ENCODE results near the gene SVBP. TPM values are rescaled to one million over a fixed set of nuclear protein-coding genes. Genes with fewer than 3 reads are reported as not detected.

SVBP gene
- polyA plus RNA-seq, 1 donor (not counting 4 experiments of a cell fraction or from before 2014, with no cell fraction given): 15.5 TPM

- Histone ChIP-seq H3K4me2 (ENCODE audit: control insufficient read depth, extremely low read depth, insufficient read depth, low read depth, low read length) (no peak overlapping the region), H2AFZ (ENCODE audit: control insufficient read depth, low read length) (no peak overlapping the region), H3K9me3 (ENCODE audit: control insufficient read depth, low read depth, low read length) (no peaks in the 10 kb centered on the region), H3K27ac (ENCODE audit: control insufficient read depth, insufficient read depth, low read length) (no peak overlapping the region), H3K9ac (ENCODE audit: control insufficient read depth, extremely low read depth, insufficient read depth, low read length) (no peak overlapping the region), H3K36me3 (ENCODE audit: control insufficient read depth in 2 of 2, extremely low read depth in 1 of 2, insufficient read depth in 2 of 2, low read length in 2 of 2) (no peaks in the 10 kb centered on the region), H3K4me3 (ENCODE audit: control insufficient read depth in 2 of 3, extremely low read depth in 1 of 3, insufficient read depth in 2 of 3, low read depth in 1 of 3, low read length in 3 of 3) (no peak overlapping the region), H3K9me1 (ENCODE audit: control insufficient read depth, extremely low read depth, insufficient read depth, low read length) (no peaks in the 10 kb centered on the region), H3K4me1 (ENCODE audit: control insufficient read depth, extremely low read depth, insufficient read depth, low read length) (no peaks in the 10 kb centered on the region), H3K27me3 (ENCODE audit: control insufficient read depth, extremely low read depth, insufficient read depth, low read length) (no peaks in the 10 kb centered on the region), H3K79me2 (ENCODE audit: control insufficient read depth, insufficient read depth, low read length) (no peaks in the 10 kb centered on the region), H4K20me1 (ENCODE audit: control insufficient read depth, extremely low read depth, insufficient read depth, low read length) (no peaks in the 10 kb centered on the region)
- TF ChIP-seq CTCF (optimal IDR thresholded peaks at IDR 0.05 in 1 of 3, IDR thresholded peaks at IDR 0.05 in 1 of 3, conservative IDR thresholded peaks at IDR 0.05 in 1 of 3; ENCODE audit: extremely low read depth in 1 of 3, insufficient read depth in 2 of 3, low read length in 3 of 3) (no peak), EZH2 (IDR thresholded peaks at IDR 0.05; ENCODE audit: low read length) (no peak)
- dilution Hi-C loops (cut with MboI; ENCODE audit: extremely low pct_ligation_motif_present, low sequenced_read_pairs): no loop called here
- DNase-seq (ENCODE audit: low read depth, low spot score): no peak
- no peak for FAIRE-seq
Observed at GRCh38 chr1:42793824-42794223, 23.4 kb downstream of the SVBP start.

- no peak for TF ChIP-seq EZH2 (IDR thresholded peaks at IDR 0.05; ENCODE audit: low read length)
- TF ChIP-seq CTCF (optimal IDR thresholded peaks at IDR 0.05 in 1 of 3, IDR thresholded peaks at IDR 0.05 in 1 of 3, conservative IDR thresholded peaks at IDR 0.05 in 1 of 3; ENCODE audit: extremely low read depth in 1 of 3, insufficient read depth in 2 of 3, low read length in 3 of 3): no peak
- no peaks in the 10 kb centered on the region for H3K9me1 ChIP-seq (ENCODE audit: control insufficient read depth, extremely low read depth, insufficient read depth, low read length)
Observed at GRCh38 chr1:42788021-42788420, 29.2 kb downstream of the SVBP start.

More at GRCh38 chr1:42788021-42788420, 29.2 kb downstream of the SVBP start:
- DNase-seq (ENCODE audit: low read depth, low spot score): no peak
- no peak overlapping the region for H3K27ac ChIP-seq (ENCODE audit: control insufficient read depth, insufficient read depth, low read length)
- no peak overlapping the region for H3K9ac ChIP-seq (ENCODE audit: control insufficient read depth, extremely low read depth, insufficient read depth, low read length)
- H3K36me3 ChIP-seq (ENCODE audit: control insufficient read depth in 2 of 2, extremely low read depth in 1 of 2, insufficient read depth in 2 of 2, low read length in 2 of 2): no peaks in the 10 kb centered on the region
- H3K27me3 ChIP-seq (ENCODE audit: control insufficient read depth, extremely low read depth, insufficient read depth, low read length): peaks cover 11% of the 10 kb centered on the region
- FAIRE-seq: no peak
- H3K79me2 ChIP-seq (ENCODE audit: control insufficient read depth, insufficient read depth, low read length): no peaks in the 10 kb centered on the region
- H2AFZ ChIP-seq (ENCODE audit: control insufficient read depth, low read length): no peak overlapping the region
- no peaks in the 10 kb centered on the region for H4K20me1 ChIP-seq (ENCODE audit: control insufficient read depth, extremely low read depth, insufficient read depth, low read length)
- H3K9me3 ChIP-seq (ENCODE audit: control insufficient read depth, low read depth, low read length): no peaks in the 10 kb centered on the region
- H3K4me2 ChIP-seq (ENCODE audit: control insufficient read depth, extremely low read depth, insufficient read depth, low read depth, low read length): no peak overlapping the region
- dilution Hi-C loops (cut with MboI; ENCODE audit: extremely low pct_ligation_motif_present, low sequenced_read_pairs): no loop called here
- H3K4me1 ChIP-seq (ENCODE audit: control insufficient read depth, extremely low read depth, insufficient read depth, low read length): peaks cover 4% of the 10 kb centered on the region
- no peak overlapping the region for H3K4me3 ChIP-seq (ENCODE audit: control insufficient read depth in 2 of 3, extremely low read depth in 1 of 3, insufficient read depth in 2 of 3, low read depth in 1 of 3, low read length in 3 of 3)
